Fibroblast of the conjunctiva (primary cell): Measurements from ENCODE around the gene CDH19.

Source experiments
- DNase-seq: peaks from one replicate; pipeline ENCODE4 v3.0.0-alpha.2; 2010; ENCODE audit warnings: low read depth

CDH19 gene

GRCh38 chr18:66603941-66604627 lies at the start of gene CDH19:
CDH19 (minus strand) TSS chr18:66604090; CDS start chr18:66572204, 31,886 bp downstream.
- DNase-seq = no peak

- no peak for DNase-seq
Measured at GRCh38 chr18:66647671-66648070, 43.8 kb upstream of the CDH19 start.

DNA sequence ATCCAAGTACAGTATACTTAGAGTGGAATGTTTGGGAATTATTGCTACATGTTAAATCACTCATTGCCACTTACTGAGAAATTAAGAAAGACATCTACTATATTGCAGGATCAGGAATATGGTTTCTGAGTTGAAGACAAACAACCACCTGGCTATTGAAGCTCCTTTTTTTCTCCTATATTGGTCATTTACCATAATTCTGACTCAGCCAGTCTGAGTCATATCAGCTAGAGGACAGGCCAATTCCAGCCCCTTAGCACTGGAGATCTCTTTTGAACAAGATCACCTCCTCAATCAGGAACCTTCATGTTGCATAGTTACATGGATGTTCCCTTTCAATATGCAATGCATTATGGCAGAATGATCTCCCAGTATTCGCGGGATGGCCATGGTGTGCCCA lies 42.7 kb upstream of the CDH19 start:
- no peak for DNase-seq

- no peak for DNase-seq
Measured at GRCh38 chr18:66645983-66646382, 42.1 kb upstream of the CDH19 start.

DNA sequence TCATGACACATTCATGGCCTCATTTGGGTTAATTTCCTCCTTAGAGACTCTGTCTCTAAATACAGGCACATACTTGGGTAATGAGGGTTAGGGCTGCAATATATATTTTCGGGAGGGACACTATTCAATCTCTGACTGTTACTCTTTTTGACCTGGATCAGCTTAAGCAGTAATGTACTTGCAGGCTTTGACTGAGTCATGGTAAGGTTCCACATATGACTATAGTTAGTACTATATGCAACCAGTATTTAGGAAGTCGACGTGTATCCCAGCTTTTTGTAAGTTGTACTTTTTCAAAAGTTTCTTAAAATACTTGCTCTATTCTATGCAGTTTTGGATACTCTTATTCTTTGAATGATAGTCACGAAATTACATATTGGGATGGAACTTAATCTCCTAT lies 37.2 kb upstream of the CDH19 start:
- no peak for DNase-seq

DNA sequence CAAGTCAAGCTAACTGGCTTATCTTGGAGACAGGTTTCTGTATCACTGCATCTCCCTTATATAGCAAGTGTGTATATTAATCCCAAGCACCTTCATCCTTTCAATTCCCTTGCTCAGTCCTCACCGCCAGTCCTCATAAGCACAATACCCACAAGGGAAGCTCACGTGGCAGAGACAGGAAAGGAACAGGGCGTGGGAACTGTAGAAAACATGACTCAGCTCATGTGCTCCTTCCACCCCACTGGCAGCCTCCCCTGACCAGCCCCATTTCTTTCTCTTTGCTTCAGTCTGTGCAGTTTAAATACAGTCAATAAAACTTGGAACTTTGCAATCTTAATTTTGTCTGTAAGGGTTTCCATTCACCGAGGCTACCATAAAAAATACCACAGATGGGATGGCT lies 36.5 kb upstream of the CDH19 start:
- DNase-seq = no peak

GRCh38 chr18:66638856-66639629 lies 35.2 kb upstream of the CDH19 start:
- no peak for DNase-seq

- DNase-seq = no peak
Measured at GRCh38 chr18:66635342-66635741, 31.5 kb upstream of the CDH19 start.

DNA sequence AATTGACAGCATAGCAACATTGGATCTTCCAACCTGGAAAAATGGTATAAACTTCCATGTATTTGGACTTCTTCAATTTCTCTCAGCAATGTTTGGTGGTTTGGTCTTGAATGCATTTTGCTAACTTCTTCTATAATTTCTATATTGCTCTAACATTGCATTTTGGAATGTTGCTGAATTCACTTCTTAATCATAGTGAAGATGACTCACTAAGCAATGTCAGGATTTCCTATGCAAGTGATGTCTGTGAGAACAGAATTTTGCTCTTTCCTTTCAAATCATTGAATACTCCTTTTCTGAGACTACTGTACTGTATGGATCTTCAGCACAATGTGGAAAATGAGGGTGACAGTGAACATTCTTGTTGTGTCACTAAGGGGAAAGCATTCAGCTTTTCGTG lies 28.9 kb upstream of the CDH19 start:
- DNase-seq = no peak

DNA sequence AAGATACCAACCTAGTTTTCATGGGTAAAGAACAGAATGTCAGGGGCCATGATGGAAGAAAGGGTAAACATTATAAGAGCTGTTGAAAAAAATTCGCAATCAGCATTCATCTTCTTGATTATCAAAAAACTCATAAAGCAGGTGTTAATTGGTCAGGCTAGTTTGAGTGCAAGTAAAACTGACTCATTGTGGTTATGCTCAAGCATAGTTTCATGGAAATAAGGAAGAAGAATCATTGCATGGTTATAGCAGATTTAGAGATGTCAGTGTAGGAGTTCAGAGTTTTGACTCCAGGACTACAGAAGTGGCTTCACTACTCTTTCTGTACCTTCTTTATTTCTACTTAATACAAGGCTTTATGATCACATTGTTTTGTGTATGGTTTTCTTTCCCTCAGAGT lies 26.9 kb upstream of the CDH19 start:
- no peak for DNase-seq

DNA sequence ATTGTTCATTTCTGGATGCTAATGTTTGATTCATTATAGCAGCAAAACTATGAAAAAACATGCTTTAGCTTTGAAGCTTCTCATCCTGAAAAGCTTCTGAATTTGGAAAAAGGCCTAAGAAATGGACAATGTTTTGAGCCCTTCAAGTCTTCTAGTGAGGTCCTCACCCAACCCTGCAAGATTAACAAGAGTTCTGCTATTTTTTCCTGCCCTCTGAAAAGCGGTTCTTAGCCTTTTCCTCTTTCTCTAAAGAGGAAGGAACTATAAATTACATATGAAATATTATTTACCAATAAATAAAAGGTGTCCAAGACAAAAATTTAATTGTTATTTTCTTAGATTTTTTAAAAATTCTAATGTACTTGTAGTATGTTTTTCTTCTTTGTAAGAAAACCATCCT lies 19.9 kb upstream of the CDH19 start:
- no peak for DNase-seq

DNA sequence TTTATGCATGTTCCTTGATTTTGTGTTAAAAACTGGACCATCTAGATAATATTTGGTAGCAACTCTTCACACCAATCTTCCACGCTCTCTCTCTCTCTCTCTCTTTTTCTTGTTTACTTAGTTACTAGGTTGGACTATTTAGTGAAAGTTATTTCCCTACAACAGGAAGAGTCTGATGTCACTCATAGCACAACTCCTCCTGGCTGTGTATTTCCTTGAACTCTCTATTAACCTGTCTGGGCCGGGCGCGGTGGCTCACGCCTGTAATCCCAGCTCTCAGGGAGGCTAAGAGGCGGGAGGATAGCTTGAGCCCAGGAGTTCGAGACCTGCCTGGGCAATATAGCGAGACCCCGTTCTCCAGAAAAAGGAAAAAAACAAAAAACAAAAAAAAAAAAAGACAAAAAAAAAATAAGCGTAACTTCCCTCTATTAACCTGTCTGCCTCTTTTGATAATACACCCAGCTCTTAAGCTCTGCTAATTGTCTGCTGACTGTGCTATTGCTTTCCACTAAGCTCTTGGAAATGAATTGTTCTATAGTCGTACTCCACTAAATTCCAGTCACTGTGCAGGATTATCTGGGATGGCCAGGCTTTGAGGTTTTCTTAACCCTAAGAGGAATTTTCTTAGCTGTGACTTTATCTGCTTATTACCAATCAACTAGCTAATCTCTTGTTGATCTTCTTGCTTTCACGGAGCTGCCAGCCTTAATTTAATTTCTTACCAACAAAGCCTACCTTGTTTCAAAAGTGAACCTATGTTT lies 18.1 kb upstream of the CDH19 start:
- no peak for DNase-seq

GRCh38 chr18:66616523-66616983 lies 12.7 kb upstream of the CDH19 start:
- DNase-seq = no peak

DNA sequence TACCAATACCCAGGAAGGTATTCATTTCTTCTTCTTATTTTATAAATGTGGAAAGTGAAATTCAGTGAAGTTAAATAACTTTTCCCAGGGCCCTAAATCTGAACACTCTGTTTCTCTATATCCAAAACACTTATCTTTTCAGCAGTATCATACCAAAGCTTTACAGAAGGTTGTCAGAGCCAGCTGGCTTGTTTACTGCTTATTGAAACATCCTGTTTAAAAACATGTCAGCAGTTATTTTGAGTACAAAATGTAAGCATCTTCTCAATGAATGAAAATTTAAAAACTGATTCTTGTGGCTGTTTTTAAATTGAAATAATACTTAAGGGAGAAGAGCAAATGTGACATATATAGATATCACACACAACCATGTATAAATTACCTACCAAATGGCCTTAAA lies 11.3 kb upstream of the CDH19 start:
- no peak for DNase-seq

DNA sequence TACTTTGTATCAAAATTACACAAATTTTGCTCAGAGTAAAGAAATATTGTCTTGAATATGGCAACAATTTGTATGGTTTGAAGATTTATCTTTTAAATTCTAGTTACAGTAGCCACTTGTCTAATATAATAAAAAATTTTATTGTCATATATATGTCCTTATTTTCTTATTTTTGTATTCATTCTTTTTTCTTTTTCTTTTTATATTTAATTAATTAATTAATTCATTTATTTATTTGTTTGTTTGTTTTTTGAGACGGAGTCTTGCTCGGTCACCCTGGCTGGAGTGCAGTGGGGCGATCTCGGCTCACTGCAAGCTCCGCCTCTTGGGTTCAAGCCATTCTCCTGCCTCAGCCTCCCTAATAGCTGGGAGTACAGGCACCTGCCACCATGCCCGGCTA lies 3.7 kb upstream of the CDH19 start:
- no peak for DNase-seq

- DNase-seq = no peak
Measured at GRCh38 chr18:66601649-66602048, 2.2 kb downstream of the CDH19 start.

DNA sequence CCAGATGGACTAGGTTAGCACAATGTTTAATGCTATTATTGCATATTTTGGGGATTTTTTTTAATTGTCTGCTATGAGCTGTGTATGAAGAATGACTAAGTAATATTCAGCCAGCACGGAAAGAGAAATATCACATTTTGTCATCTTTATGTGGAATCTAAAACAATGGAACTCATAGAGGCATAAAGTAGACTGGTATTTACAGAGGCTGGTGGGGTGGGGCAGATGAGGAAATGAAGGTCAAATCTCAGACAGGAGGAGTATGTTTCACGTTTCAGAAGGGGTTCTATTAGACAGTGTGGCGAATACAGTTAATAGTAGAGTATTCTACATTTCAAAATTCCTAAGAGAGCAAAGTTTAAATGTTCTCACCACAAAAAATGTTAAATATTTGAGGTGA lies 4.7 kb downstream of the CDH19 start:
- no peak for DNase-seq

GRCh38 chr18:66587430-66587829 lies 16.5 kb downstream of the CDH19 start:
- DNase-seq = no peak

DNA sequence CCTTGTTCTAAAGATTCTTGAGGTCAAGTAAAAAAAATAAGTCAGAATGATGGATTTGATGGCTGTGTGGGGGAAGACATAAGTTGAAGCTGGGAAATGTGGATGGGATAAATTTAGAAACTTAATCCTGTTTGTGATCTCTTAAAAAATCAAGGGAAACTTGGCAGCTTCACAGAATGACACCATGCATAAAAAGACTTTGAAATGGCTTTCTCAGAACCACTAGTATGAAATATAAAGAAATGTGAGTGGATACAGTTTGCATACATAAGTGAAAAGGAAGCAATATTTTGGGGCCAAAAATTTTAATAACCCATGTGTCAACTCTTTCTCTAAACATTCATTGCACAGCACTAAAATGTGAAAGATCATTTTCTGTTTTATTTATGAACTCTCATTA lies 21.7 kb downstream of the CDH19 start:
- DNase-seq = no peak

DNA sequence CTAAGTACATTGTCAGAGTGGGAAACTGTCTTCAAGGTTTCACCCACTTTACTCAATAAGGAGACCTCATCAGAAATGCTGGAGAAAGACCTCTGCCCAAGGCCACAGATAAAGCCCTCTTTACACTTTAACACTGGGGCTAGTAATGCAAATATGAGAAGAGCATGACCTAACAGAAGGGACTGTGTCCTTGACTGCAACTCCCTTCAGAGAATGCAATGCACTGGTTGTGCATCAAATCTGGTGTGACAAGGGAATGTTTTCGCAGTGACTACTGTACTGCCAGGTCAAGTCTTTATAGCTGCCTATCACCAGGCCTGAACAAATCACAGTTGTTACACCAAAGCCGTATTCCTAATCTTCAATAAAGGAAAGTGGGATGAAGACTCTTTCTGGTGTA lies 28.6 kb downstream of the CDH19 start:
- DNase-seq = no peak

GRCh38 chr18:66571845-66572244 lies 32.0 kb downstream of the CDH19 start:
- DNase-seq = no peak

DNA sequence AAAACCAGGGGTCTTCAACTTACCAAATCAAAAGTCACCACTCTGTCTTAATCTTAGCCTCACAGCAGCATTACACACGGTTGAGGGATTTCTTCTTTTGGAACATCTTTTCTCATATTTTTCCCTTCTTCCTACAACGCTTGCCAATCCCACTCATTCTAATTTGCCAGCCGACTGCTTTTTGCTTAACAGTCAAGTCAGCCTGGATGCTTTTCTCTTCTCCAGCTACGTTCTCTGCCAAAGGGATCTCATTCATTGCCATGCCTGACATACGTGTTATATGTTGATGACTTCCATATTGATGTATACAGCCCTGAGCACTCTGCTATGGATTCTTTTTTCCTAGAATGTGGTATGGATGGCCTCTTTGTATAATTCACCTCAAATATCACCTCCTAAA lies 37.3 kb downstream of the CDH19 start:
- DNase-seq = no peak

- DNase-seq = no peak
Measured at GRCh38 chr18:66564236-66564635, 39.7 kb downstream of the CDH19 start.
